Mesendoderm (in vitro differentiated cells): Measurements from ENCODE around the gene CYP4B1.
A peak's percentile ranks its signal among the peaks of the same experiment; 100 is the strongest.
"Not testable (repeated sequence)": the region's sequence is repeated elsewhere in the genome, so short reads cannot be mapped to it uniquely, and the experiment has no call there.

Experiments
- DNase-seq: peaks from one replicate; pipeline ENCODE4 v3.0.0; 2013
- H2AK5ac ChIP-seq: 2 replicates; pipeline ENCODE4 v1.6.1; 2013; ENCODE audit warnings: low read length, inconsistent platforms
- H2BK120ac ChIP-seq: 2 replicates; pipeline ENCODE4 v1.6.1; 2013; ENCODE audit warnings: low read depth, mild to moderate bottlenecking, low read length, moderate library complexity, mixed read lengths
- H2BK15ac ChIP-seq: replicated peaks from 2 replicates; pipeline ENCODE4 v1.6.1; 2013; ENCODE audit warnings: low read depth, mild to moderate bottlenecking, moderate library complexity
- H2BK5ac ChIP-seq: 2 replicates; pipeline ENCODE4 v1.6.1; 2013; ENCODE audit warnings: low read length, inconsistent platforms
- H3K18ac ChIP-seq: 2 replicates; pipeline ENCODE4 v1.6.1; 2013; ENCODE audit warnings: mild to moderate bottlenecking, low read length, mixed read lengths
- H3K23ac ChIP-seq: one replicate; pipeline ENCODE4 v1.6.1; 2013; ENCODE audit warnings: low read length
- H3K27ac ChIP-seq: 2 replicates; pipeline ENCODE4 v1.5.1; 2013; ENCODE audit warnings: low read depth, mild to moderate bottlenecking, inconsistent platforms, low read length, moderate library complexity
- H3K27me3 ChIP-seq: 2 replicates; pipeline ENCODE4 v1.6.1; 2013; ENCODE audit warnings: low read length, control low read depth, mild to moderate bottlenecking, inconsistent platforms; ENCODE audit not compliant: insufficient read depth, poor library complexity
- H3K36me3 ChIP-seq: 2 replicates; pipeline ENCODE4 v1.6.1; 2013; ENCODE audit warnings: low read length, inconsistent platforms; ENCODE audit not compliant: control insufficient read depth, insufficient read depth
- H3K4ac ChIP-seq: one replicate; pipeline ENCODE4 v1.6.1; 2013; ENCODE audit warnings: low read depth, mild to moderate bottlenecking, low read length, moderate library complexity
- H3K4me1 ChIP-seq: 2 replicates; pipeline ENCODE4 v1.6.1; 2013; ENCODE audit warnings: low read depth, low read length, inconsistent platforms; ENCODE audit not compliant: control insufficient read depth
- H3K4me2 ChIP-seq: 2 replicates; pipeline ENCODE4 v1.6.1; 2013; ENCODE audit warnings: low read length
- H3K4me3 ChIP-seq: 2 replicates; pipeline ENCODE4 v1.5.1; 2013; ENCODE audit warnings: mild to moderate bottlenecking, low read length
- H3K56ac ChIP-seq: one replicate; pipeline ENCODE4 v1.6.1; 2013; ENCODE audit warnings: low read length
- H3K79me1 ChIP-seq: 2 replicates; pipeline ENCODE4 v1.6.1; 2013; ENCODE audit warnings: low read length, inconsistent platforms
- H3K79me2 ChIP-seq: 2 replicates; pipeline ENCODE4 v1.6.1; 2013; ENCODE audit warnings: mild to moderate bottlenecking, low read length; ENCODE audit not compliant: control insufficient read depth, insufficient read depth
- H3K9ac ChIP-seq: 2 replicates; pipeline ENCODE4 v1.6.1; 2013; ENCODE audit warnings: low read length, inconsistent platforms
- H4K5ac ChIP-seq: one replicate; pipeline ENCODE4 v1.6.1; 2013; ENCODE audit warnings: low read length
- H4K8ac ChIP-seq: one replicate; pipeline ENCODE4 v1.6.1; 2013; ENCODE audit warnings: low read depth, mild to moderate bottlenecking, control low read depth, low read length, moderate library complexity
- WGBS: extraction: QIAGEN DNeasy Blood & Tissue Kit; methylation state at CpG from one replicate; pipeline ENCODE4 v1.1.7; 2013; ENCODE audit warnings: low lambda C conversion rate, missing lambda C conversion rate; ENCODE audit not compliant: insufficient coverage; ENCODE audit errors: extremely low coverage; 5-methylcytosine and 5-hydroxymethylcytosine counted together

The CYP4B1 gene

DNA sequence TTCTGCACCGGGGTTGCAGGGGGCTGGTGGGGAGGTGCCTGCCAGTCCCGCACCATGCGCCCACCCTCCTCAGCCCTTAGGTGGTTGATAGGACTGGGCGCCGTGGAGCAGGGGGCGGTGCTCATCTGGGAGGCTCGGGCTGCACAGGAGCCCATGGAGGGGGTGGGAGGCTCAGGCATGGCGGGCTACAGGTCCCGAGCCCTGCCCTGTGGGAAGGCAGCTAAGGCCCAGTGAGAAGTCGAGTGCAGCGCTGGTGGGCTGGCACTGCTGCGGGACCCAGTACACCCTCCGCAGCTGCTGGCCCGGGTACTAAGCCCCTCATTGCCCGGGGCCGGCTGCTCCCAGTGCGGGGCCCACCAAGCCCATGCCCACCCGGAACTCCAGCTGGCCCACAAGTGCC, 20.4 kb upstream of the CYP4B1 start:
- not testable (repeated sequence) for H3K23ac ChIP-seq, H4K5ac ChIP-seq, H3K36me3 ChIP-seq, H3K18ac ChIP-seq, H2AK5ac ChIP-seq, H3K4ac ChIP-seq, H2BK5ac ChIP-seq, H3K9ac ChIP-seq, H3K79me1 ChIP-seq, H2BK15ac ChIP-seq, H3K4me3 ChIP-seq, H3K4me2 ChIP-seq, H3K27me3 ChIP-seq, H4K8ac ChIP-seq, H3K56ac ChIP-seq, H2BK120ac ChIP-seq, H3K27ac ChIP-seq, H3K4me1 ChIP-seq, DNase-seq, H3K79me2 ChIP-seq
- no CpG with 5 or more reads among the region's 18 CpGs for WGBS

DNA sequence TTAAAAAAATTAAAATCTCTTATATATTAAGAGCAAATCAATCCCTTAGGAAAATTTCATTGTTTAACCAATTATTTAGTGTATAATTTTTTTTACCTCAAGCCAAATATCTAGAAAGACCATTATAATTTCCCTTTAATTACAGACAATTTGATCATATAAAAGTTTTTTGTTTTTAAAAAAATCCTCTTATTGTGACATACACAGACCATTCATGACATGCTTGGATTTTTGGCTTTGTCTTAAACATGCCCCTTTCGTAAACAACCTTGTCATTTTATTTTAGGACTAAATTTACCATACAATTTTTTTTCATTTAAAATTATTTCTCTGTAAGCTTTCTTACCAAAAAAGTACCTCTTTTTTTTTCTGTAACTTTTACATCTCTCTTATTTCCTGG, 14.2 kb upstream of the CYP4B1 start:
- Histone ChIP-seq H3K4me3 (no peak overlapping the region), H3K79me2 (no peaks in the 10 kb centered on the region), H3K27ac (no peak overlapping the region), H3K9ac (no peak overlapping the region), H3K4me2 (no peak overlapping the region), H2BK120ac (no peak overlapping the region), H2BK15ac (no peak overlapping the region), H4K5ac (no peak overlapping the region), H3K56ac (no peak overlapping the region), H4K8ac (no peak overlapping the region), H3K23ac (no peak overlapping the region), H3K36me3 (no peaks in the 10 kb centered on the region), H3K18ac (no peak overlapping the region), H2AK5ac (no peak overlapping the region), H3K4ac (no peak overlapping the region), H3K27me3 (no peaks in the 10 kb centered on the region), H2BK5ac (no peak overlapping the region), H3K79me1 (no peaks in the 10 kb centered on the region), H3K4me1 (peaks cover under 1% of the 10 kb centered on the region)
- 100% methylated on average over 1 of the region's 1 CpG for WGBS
- peak; percentile 62 for DNase-seq

DNA sequence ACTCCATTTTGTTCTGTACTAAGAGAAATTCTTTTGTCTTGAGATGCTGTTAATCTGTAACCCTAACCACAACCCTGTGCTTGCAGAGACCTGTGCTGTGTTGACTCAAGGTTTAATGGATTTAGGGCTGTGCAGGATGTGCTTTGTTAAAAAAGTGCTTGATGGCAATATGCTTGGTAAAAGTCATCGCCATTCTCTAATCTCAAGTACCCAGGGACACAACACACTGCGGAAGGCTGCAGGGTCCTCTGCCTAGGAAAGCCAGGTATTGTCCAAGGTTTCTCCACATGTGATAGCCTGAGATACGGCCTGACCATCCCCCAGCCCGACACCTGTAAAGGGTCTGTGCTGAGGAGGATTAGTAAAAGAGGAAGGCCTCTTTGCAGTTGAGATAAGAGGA, 10.2 kb upstream of the CYP4B1 start:
- not testable (repeated sequence) for H3K4me2 ChIP-seq, H4K5ac ChIP-seq, H3K9ac ChIP-seq, H3K4me1 ChIP-seq, H2AK5ac ChIP-seq, H2BK5ac ChIP-seq, H3K79me2 ChIP-seq, H3K27ac ChIP-seq, H3K56ac ChIP-seq, H3K23ac ChIP-seq, H3K27me3 ChIP-seq, H3K18ac ChIP-seq, H2BK120ac ChIP-seq, H4K8ac ChIP-seq, H2BK15ac ChIP-seq, H3K4me3 ChIP-seq, H3K79me1 ChIP-seq, H3K36me3 ChIP-seq, H3K4ac ChIP-seq
- DNase-seq = peak; percentile 61
- no CpG with 5 or more reads among the region's 4 CpGs for WGBS

DNA sequence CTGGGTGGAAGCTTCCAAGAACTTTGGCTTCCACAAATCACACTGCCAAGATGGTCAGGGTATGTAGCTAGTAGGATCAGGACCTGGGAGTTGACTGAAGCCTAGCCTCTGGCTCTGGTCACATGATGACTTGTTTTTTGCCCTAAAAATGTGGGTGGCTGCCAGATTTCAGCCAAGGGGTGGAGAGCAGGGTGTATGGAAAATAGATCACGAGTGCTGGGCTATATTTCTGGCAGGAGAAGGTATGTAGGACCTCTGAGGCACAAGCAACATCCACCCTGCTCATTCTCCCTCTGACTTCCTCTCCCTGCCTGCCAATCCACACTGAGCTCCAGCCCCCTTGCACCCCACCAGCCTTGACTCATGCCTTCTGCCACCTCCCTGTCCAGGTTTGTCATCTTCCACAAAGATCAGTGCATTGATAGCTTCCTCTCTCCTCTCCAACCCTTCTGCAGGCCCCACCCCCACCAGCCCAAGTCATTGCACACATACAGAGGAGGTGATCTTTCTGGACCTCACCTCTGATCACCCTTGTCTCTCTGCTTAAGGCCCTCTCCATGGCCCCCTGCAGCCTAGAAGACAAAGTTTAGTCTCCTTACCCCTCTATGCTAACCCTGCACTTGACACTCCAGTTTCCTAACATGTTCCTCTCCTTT, 8.3 kb upstream of the CYP4B1 start:
- WGBS = no CpG with 5 or more reads among the region's 1 CpG
- no peak overlapping the region for H4K5ac ChIP-seq

DNA sequence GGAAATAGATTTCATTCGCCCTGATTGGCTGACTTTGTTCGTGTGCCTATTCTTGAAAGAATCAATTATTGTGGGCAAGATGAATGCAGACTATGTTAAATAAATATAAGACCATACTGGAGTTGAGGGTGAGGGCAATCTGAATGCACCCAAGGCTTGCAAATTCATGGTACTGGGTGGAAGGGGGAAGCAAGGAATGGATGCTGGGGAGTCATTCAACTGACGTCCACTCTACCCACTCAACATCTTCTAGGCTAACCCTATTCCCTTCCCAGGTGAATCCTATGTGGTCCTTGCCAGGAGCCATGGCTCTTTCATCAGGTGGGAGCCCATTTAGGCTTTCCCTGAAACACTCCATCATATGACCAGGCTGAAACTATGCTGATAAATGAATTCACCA, 5.7 kb upstream of the CYP4B1 start:
- no peak overlapping the region for H3K4ac ChIP-seq
- H3K27me3 ChIP-seq = no peaks in the 10 kb centered on the region
- no peak overlapping the region for H3K23ac ChIP-seq
- no peak overlapping the region for H3K4me3 ChIP-seq
- H2BK5ac ChIP-seq = no peak overlapping the region
- no peak overlapping the region for H3K18ac ChIP-seq
- no peak overlapping the region for H3K4me2 ChIP-seq
- peaks cover 4% of the 10 kb centered on the region for H3K4me1 ChIP-seq
- no peaks in the 10 kb centered on the region for H3K79me2 ChIP-seq
- no peak overlapping the region for H2BK120ac ChIP-seq
- no peak overlapping the region for H2BK15ac ChIP-seq
- H3K79me1 ChIP-seq = no peaks in the 10 kb centered on the region
- H3K27ac ChIP-seq = no peak overlapping the region
- H3K36me3 ChIP-seq = no peaks in the 10 kb centered on the region
- H3K9ac ChIP-seq = no peak overlapping the region
- H4K8ac ChIP-seq = no peak overlapping the region
- H2AK5ac ChIP-seq = no peak overlapping the region
- DNase-seq = no peak
- no peak overlapping the region for H3K56ac ChIP-seq
- WGBS = no CpG with 5 or more reads among the region's 3 CpGs
- no peak overlapping the region for H4K5ac ChIP-seq

More for the DNA sequence above, 8.3 kb upstream of the CYP4B1 start:
- Histone ChIP-seq H3K27ac (peak overlapping the region; percentile 13), H3K4ac (peak overlapping the region; percentile 88), H3K79me1 (no peaks in the 10 kb centered on the region), H3K9ac (no peak overlapping the region), H3K36me3 (no peaks in the 10 kb centered on the region), H3K18ac (peak overlapping the region; percentile 80), H3K79me2 (no peaks in the 10 kb centered on the region), H3K23ac (no peak overlapping the region), H2BK5ac (peak overlapping the region; percentile 69), H2BK120ac (peak overlapping the region; percentile 90), H3K4me3 (no peak overlapping the region), H3K27me3 (no peaks in the 10 kb centered on the region), H3K56ac (peak overlapping the region; percentile 25), H2BK15ac (no peak overlapping the region), H3K4me1 (peaks cover 4% of the 10 kb centered on the region), H2AK5ac (peak overlapping the region; percentile 67), H3K4me2 (no peak overlapping the region), H4K8ac (peak overlapping the region; percentile 28)
- DNase-seq = no peak
